SJCRH30 (cell line): ENCODE results near the gene ITIH6. TPM values are rescaled to one million over a fixed set of nuclear protein-coding genes. Genes with fewer than 3 reads are reported as not detected.
"Not testable (repeated sequence)": the region's sequence is repeated elsewhere in the genome, so short reads cannot be mapped to it uniquely, and the experiment has no call there.

Experiments
- DNase-seq, 2 experiments: peaks; one replicate each; pipeline ENCODE4 v3.0.0-alpha.2; 2015 to 2020
- H3K27ac ChIP-seq: fragments of 250-450 bp; sonication (Bioruptor Pico); 2 replicates; pipeline ENCODE4 v1.5.1; 2020; ENCODE audit warnings: mild to moderate bottlenecking, moderate library complexity
- H3K27me3 ChIP-seq: fragments of 250-450 bp; sonication (Bioruptor Pico); 2 replicates; pipeline ENCODE4 v1.5.1; 2020; ENCODE audit warnings: mild to moderate bottlenecking, moderate library complexity
- H3K36me3 ChIP-seq: fragments of 250-450 bp; sonication (Bioruptor Pico); 2 replicates; pipeline ENCODE4 v1.5.1; 2020; ENCODE audit warnings: mild to moderate bottlenecking, moderate library complexity
- H3K4me1 ChIP-seq: fragments of 250-450 bp; sonication (Bioruptor Pico); 2 replicates; pipeline ENCODE4 v1.5.1; 2020; ENCODE audit warnings: mild to moderate bottlenecking, moderate library complexity
- H3K4me3 ChIP-seq: fragments of 250-450 bp; sonication (Bioruptor Pico); 2 replicates; pipeline ENCODE4 v1.5.1; 2020; ENCODE audit warnings: mild to moderate bottlenecking, moderate library complexity
- H3K9me3 ChIP-seq: fragments of 250-450 bp; sonication (Bioruptor Pico); replicated peaks from 2 replicates; pipeline ENCODE4 v1.5.1; 2020; ENCODE audit warnings: mild to moderate bottlenecking, moderate library complexity
- total RNA-seq: library from RNA; depleted of rRNA; stranded (reverse); fragments of >200 nt; shearing (Covaris generic); gene quantifications from 2 replicates; pipeline ENCODE4 v1.2.3, GENCODE V29; 2014

Gene ITIH6
- total RNA-seq, 1 experiment from 2014 or later = not detected

GRCh38 chrX:54776061-54776460 lies 22.0 kb downstream of the ITIH6 start:
- Histone ChIP-seq H3K27ac (no peak overlapping the region), H3K27me3 (no peaks in the 10 kb centered on the region), H3K9me3 (no peaks in the 10 kb centered on the region), H3K36me3 (no peaks in the 10 kb centered on the region), H3K4me3 (no peak overlapping the region), H3K4me1 (no peaks in the 10 kb centered on the region)
- no peak for DNase-seq

DNA sequence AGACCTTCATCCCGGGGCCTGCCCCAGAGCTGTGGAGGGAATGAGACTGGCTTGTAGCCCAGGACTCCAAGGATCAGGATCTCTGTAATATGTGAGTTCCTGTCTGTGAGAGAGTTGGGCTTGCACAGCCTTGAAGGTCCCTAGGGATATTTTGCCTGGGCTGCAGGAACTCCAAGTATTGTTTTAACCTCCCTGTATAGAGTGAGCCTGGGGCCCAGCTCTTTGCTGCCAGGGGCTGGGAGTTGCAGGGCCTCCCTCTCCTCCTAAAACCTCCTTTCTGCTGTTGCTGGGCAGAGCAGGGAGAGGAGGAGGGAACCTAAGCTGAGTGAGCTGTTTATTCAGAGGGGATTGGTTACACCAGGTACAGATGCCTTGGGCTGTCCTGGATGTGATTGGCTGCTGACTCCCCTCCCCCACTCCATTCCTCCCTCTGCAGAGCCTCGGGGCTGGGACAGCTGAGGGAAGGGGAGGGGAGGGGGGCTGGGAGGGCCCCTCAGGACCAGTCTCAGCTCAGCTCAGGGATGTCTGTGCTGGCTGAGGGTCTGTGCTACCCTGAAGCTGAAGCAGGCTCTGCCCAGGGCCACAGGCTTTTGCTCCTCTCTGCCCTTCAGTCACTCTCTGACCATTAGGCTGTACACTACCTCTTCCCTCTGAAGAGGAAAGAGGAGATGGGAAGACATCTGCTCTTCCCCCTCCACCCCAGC lies 23.5 kb downstream of the ITIH6 start:
- peak; percentile 74 to 80 for DNase-seq
- not testable (repeated sequence) for H3K9me3 ChIP-seq, H3K4me1 ChIP-seq, H3K36me3 ChIP-seq, H3K4me3 ChIP-seq, H3K27me3 ChIP-seq
- H3K27ac ChIP-seq = peak overlapping the region; percentile 62

GRCh38 chrX:54758114-54759055 lies 39.7 kb downstream of the ITIH6 start:
- H3K4me1 ChIP-seq = no peaks in the 10 kb centered on the region
- H3K27ac ChIP-seq = no peak overlapping the region
- DNase-seq = no peak
- no peaks in the 10 kb centered on the region for H3K27me3 ChIP-seq
- no peak overlapping the region for H3K4me3 ChIP-seq
- H3K36me3 ChIP-seq = no peaks in the 10 kb centered on the region
- no peaks in the 10 kb centered on the region for H3K9me3 ChIP-seq

GRCh38 chrX:54754854-54755253 lies 43.2 kb downstream of the ITIH6 start:
- no peak overlapping the region for H3K27ac ChIP-seq
- H3K9me3 ChIP-seq = no peaks in the 10 kb centered on the region

GRCh38 chrX:54748626-54749025 lies 49.4 kb downstream of the ITIH6 start:
- Histone ChIP-seq H3K36me3 (no peaks in the 10 kb centered on the region), H3K9me3 (no peaks in the 10 kb centered on the region), H3K4me1 (no peaks in the 10 kb centered on the region), H3K27me3 (no peaks in the 10 kb centered on the region), H3K27ac (no peak overlapping the region), H3K4me3 (no peak overlapping the region)
- DNase-seq = no peak

More at GRCh38 chrX:54754854-54755253, 43.2 kb downstream of the ITIH6 start:
- H3K27me3 ChIP-seq = no peaks in the 10 kb centered on the region
- no peak overlapping the region for H3K4me3 ChIP-seq
- no peaks in the 10 kb centered on the region for H3K36me3 ChIP-seq
- no peak for DNase-seq
- H3K4me1 ChIP-seq = no peaks in the 10 kb centered on the region

DNA sequence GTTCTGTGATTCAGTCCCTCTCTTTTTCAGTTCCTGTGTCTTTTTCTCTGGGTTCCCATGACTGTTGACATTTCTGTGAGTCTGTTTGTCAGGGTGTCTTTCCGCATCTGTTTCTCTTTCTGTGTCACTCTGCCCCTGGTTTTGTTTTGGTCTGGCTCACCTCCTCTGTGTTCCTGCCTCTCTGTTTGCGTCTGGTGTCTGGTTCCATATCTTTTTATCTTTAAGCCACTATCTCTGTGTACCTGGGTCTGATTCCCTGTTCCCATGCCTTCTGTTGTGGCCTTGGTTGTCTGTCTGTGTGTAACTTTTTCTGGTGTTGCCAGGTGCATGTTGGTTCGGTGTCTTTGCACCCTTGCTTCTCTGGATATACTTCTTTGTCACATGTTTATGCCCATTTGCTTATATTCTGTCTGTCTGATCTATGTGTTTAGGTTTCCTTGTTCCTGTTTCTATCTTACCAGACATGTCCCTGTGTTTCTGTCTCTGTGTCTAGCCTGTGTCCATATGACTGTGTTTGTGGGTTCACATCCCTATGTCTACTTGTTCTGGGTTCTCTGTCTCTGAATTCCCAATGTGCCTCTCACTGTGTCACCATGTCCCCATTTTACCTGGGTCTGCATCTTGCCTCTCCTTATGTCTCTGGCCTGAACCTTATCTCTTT lies 50.2 kb downstream of the ITIH6 start:
- Histone ChIP-seq H3K4me1 (no peaks in the 10 kb centered on the region), H3K27me3 (no peaks in the 10 kb centered on the region), H3K36me3 (no peaks in the 10 kb centered on the region), H3K4me3 (no peak overlapping the region), H3K27ac (no peak overlapping the region), H3K9me3 (no peaks in the 10 kb centered on the region)
- DNase-seq = no peak

GRCh38 chrX:54746928-54747327 lies 51.1 kb downstream of the ITIH6 start:
- DNase-seq = no peak
- H3K36me3 ChIP-seq = no peaks in the 10 kb centered on the region
- H3K27ac ChIP-seq = no peak overlapping the region
- H3K4me1 ChIP-seq = no peaks in the 10 kb centered on the region
- no peak overlapping the region for H3K4me3 ChIP-seq
- no peaks in the 10 kb centered on the region for H3K9me3 ChIP-seq
- no peaks in the 10 kb centered on the region for H3K27me3 ChIP-seq

- H3K4me1 ChIP-seq = no peaks in the 10 kb centered on the region
- no peak for DNase-seq
Measured at GRCh38 chrX:54745676-54746075, 52.4 kb downstream of the ITIH6 start.

DNA sequence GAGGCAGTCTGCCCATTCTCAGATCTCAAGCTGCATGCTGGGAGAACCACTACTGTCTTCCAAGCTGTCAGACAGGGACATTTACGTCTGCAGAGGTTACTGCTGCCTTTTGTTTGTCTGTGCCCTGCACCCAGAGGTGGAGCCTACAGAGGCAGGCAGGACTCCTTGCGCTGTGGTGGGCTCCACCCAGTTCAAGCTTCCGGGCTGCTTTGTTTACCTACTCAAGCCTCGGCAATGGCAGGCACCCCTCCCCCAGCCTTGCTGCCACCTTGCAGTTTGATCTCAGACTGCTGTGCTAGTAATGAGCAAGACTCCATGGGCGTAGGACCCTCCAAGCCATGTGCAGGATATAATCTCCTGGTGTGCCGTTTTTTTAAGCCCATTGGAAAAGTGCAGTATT lies 59.5 kb downstream of the ITIH6 start:
- H3K4me1 ChIP-seq, DNase-seq, H3K9me3 ChIP-seq, H3K27me3 ChIP-seq, H3K4me3 ChIP-seq, H3K36me3 ChIP-seq, H3K27ac ChIP-seq: not testable (repeated sequence)

More at GRCh38 chrX:54745676-54746075, 52.4 kb downstream of the ITIH6 start:
- Histone ChIP-seq H3K27ac (no peak overlapping the region), H3K9me3 (no peaks in the 10 kb centered on the region), H3K4me3 (no peak overlapping the region), H3K27me3 (no peaks in the 10 kb centered on the region), H3K36me3 (no peaks in the 10 kb centered on the region)

GRCh38 chrX:54736298-54736942 lies 61.6 kb downstream of the ITIH6 start:
- H3K4me3 ChIP-seq, DNase-seq, H3K4me1 ChIP-seq, H3K9me3 ChIP-seq, H3K27me3 ChIP-seq, H3K36me3 ChIP-seq, H3K27ac ChIP-seq: not testable (repeated sequence)

- H3K27me3 ChIP-seq = no peaks in the 10 kb centered on the region
- H3K36me3 ChIP-seq = no peaks in the 10 kb centered on the region
- no peak overlapping the region for H3K27ac ChIP-seq
- no peak overlapping the region for H3K4me3 ChIP-seq
- H3K4me1 ChIP-seq = no peaks in the 10 kb centered on the region
- no peak for DNase-seq
- no peaks in the 10 kb centered on the region for H3K9me3 ChIP-seq
Measured at GRCh38 chrX:54721424-54721823, 76.6 kb downstream of the ITIH6 start.

GRCh38 chrX:54715621-54716020 lies 82.4 kb downstream of the ITIH6 start:
- no peaks in the 10 kb centered on the region for H3K4me1 ChIP-seq
- H3K36me3 ChIP-seq = no peaks in the 10 kb centered on the region
- no peak overlapping the region for H3K4me3 ChIP-seq
- no peak overlapping the region for H3K27ac ChIP-seq
- DNase-seq = no peak
- no peaks in the 10 kb centered on the region for H3K27me3 ChIP-seq
- no peaks in the 10 kb centered on the region for H3K9me3 ChIP-seq

- no peak for DNase-seq
- Histone ChIP-seq H3K9me3 (no peaks in the 10 kb centered on the region), H3K27me3 (no peaks in the 10 kb centered on the region), H3K27ac (no peak overlapping the region), H3K4me3 (no peak overlapping the region), H3K4me1 (no peaks in the 10 kb centered on the region), H3K36me3 (no peaks in the 10 kb centered on the region)
Measured at GRCh38 chrX:54714424-54714823, 83.6 kb downstream of the ITIH6 start.

GRCh38 chrX:54711735-54712134 lies 86.3 kb downstream of the ITIH6 start:
- DNase-seq = no peak
- Histone ChIP-seq H3K27ac (no peak overlapping the region), H3K4me1 (no peaks in the 10 kb centered on the region), H3K4me3 (no peak overlapping the region), H3K9me3 (no peaks in the 10 kb centered on the region), H3K36me3 (no peaks in the 10 kb centered on the region), H3K27me3 (no peaks in the 10 kb centered on the region)

- Histone ChIP-seq H3K36me3 (no peaks in the 10 kb centered on the region), H3K4me3 (no peak overlapping the region), H3K4me1 (no peaks in the 10 kb centered on the region), H3K27me3 (no peaks in the 10 kb centered on the region), H3K9me3 (no peaks in the 10 kb centered on the region), H3K27ac (no peak overlapping the region)
- no peak for DNase-seq
Measured at GRCh38 chrX:54710920-54711319, 87.1 kb downstream of the ITIH6 start.
